Sigmoid colon (tissue), 4 donors: ENCODE measurements around the gene MESP1.

Experiments used
- EP300 ChIP-seq, 4 donors: sonication (generic); formaldehyde crosslinking; IDR thresholded peaks; one replicate each; pipeline ENCODE4 v1.6.1; 2017; ENCODE audit warnings: antibody characterized with exemption in 4 of 4
- POLR2A ChIP-seq, 2 donors: fragments of 450-650 bp; IDR thresholded peaks; one replicate each; pipeline ENCODE4 v1.6.1; 2016; ENCODE audit warnings: antibody characterized with exemption in 2 of 2, mild to moderate bottlenecking in 2 of 2, moderate library complexity in 2 of 2
- POLR2AphosphoS5 ChIP-seq, 4 donors: sonication (generic); formaldehyde crosslinking; IDR thresholded peaks; one replicate each; pipeline ENCODE4 v1.6.1; 2017; ENCODE audit warnings: antibody characterized with exemption in 4 of 4
- TF ChIP-seq, protein P1 (sequence below), 4 experiments: fragments of 450-650 bp in 3 of 4; fragments of 200-600 bp in 1 of 4; IDR thresholded peaks; one replicate each; pipeline ENCODE4 v1.5.1; 2016 to 2019; ENCODE audit warnings: antibody characterized with exemption in 4 of 4, mild to moderate bottlenecking in 3 of 4, moderate library complexity in 2 of 4

DNA sequence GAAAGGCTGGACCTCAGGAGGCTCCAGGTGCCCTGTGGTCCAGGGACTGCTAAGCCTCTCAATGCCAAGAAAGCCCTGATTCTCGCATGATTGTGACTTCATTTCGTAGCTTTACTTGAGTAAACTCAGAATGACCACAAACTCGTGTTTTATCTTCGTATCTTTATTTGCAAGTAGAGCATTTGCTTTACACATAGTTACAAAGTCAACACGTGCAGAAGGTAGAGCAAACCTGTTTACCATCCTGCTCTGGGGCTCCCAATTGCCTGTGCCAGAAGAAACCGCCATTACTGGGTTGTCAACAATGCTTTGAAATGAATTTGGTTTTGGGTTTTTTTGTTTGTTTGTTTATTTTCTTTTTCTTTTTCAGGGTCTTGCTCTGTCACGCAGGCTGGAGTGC, 5.8 kb upstream of the MESP1 start:
- TF ChIP-seq, protein P1, sequence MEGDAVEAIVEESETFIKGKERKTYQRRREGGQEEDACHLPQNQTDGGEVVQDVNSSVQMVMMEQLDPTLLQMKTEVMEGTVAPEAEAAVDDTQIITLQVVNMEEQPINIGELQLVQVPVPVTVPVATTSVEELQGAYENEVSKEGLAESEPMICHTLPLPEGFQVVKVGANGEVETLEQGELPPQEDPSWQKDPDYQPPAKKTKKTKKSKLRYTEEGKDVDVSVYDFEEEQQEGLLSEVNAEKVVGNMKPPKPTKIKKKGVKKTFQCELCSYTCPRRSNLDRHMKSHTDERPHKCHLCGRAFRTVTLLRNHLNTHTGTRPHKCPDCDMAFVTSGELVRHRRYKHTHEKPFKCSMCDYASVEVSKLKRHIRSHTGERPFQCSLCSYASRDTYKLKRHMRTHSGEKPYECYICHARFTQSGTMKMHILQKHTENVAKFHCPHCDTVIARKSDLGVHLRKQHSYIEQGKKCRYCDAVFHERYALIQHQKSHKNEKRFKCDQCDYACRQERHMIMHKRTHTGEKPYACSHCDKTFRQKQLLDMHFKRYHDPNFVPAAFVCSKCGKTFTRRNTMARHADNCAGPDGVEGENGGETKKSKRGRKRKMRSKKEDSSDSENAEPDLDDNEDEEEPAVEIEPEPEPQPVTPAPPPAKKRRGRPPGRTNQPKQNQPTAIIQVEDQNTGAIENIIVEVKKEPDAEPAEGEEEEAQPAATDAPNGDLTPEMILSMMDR (IDR thresholded peaks at IDR 0.05): no peak
- TF ChIP-seq POLR2A (IDR thresholded peaks at IDR 0.05) (no peak), POLR2AphosphoS5 (IDR thresholded peaks at IDR 0.05) (no peak), EP300 (IDR thresholded peaks at IDR 0.05) (no peak)
